ENCODE measurements around the gene MCMBP.
"Not testable (repeated sequence)": the region's sequence is repeated elsewhere in the genome, so short reads cannot be mapped to it uniquely, and the experiment has no call there.

Gene MCMBP, protein sequence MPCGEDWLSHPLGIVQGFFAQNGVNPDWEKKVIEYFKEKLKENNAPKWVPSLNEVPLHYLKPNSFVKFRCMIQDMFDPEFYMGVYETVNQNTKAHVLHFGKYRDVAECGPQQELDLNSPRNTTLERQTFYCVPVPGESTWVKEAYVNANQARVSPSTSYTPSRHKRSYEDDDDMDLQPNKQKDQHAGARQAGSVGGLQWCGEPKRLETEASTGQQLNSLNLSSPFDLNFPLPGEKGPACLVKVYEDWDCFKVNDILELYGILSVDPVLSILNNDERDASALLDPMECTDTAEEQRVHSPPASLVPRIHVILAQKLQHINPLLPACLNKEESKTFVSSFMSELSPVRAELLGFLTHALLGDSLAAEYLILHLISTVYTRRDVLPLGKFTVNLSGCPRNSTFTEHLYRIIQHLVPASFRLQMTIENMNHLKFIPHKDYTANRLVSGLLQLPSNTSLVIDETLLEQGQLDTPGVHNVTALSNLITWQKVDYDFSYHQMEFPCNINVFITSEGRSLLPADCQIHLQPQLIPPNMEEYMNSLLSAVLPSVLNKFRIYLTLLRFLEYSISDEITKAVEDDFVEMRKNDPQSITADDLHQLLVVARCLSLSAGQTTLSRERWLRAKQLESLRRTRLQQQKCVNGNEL

GRCh38 chr10:119872610-119872859 lies at the start of gene MCMBP:
TSS of gene MCMBP (minus strand) at chr10:119872843. CDS start at chr10:119872584, 259 bp downstream.
- H3K4me1 Mint-ChIP-seq = peaks cover 34% of the 10 kb centered on the region
- peak within 1 kb of the TSS; percentile 79 for H3K4me3 Mint-ChIP-seq
- ATAC-seq = no peak
- H3K27ac Mint-ChIP-seq = peak within 1 kb of the TSS; percentile 89
- DNase-seq (ENCODE audit: low spot score in 2 of 2) = no peak
- no peaks in the 10 kb centered on the region for H3K9me3 Mint-ChIP-seq
- peaks cover 40% of the 10 kb centered on the region for H3K36me3 Mint-ChIP-seq

DNA sequence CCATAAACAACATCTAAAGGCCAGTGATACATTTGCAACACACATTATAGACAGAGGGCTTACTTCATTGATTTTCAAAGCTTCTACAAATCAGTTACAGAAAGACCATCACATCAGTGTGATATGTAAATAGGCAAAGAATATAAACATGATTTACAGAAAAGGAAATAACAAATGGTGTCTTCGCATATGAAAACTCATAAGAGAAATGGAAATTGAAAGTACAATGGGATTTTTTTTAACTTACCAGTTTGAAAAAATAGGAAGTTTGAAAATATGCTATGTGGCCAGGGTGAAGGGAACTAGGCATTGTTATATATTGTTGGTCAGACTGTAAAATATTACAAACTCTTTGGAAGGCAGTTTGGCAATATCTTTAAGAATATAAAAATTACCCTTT lies 47.2 kb upstream of the MCMBP start:
- no peak overlapping the region for H3K4me3 Mint-ChIP-seq
- no peak for ATAC-seq
- peaks cover 100% of the 10 kb centered on the region for H3K36me3 Mint-ChIP-seq
- no peaks in the 10 kb centered on the region for H3K9me3 Mint-ChIP-seq
- DNase-seq (ENCODE audit: low spot score in 2 of 2) = no peak
- H3K27ac Mint-ChIP-seq = no peak overlapping the region
- peaks cover 6% of the 10 kb centered on the region for H3K4me1 Mint-ChIP-seq

GRCh38 chr10:119919271-119919670 lies 46.6 kb upstream of the MCMBP start:
- Mint-ChIP-seq H3K4me1 (peaks cover 6% of the 10 kb centered on the region), H3K4me3 (no peak overlapping the region), H3K36me3 (peaks cover 100% of the 10 kb centered on the region), H3K9me3 (no peaks in the 10 kb centered on the region), H3K27ac (no peak overlapping the region)
- DNase-seq (ENCODE audit: low spot score in 2 of 2) (no peak), ATAC-seq (no peak)

- no peaks in the 10 kb centered on the region for H3K9me3 Mint-ChIP-seq
- no peak for ATAC-seq
- H3K4me1 Mint-ChIP-seq = peaks cover 10% of the 10 kb centered on the region
- no peak overlapping the region for H3K27ac Mint-ChIP-seq
- no peak overlapping the region for H3K4me3 Mint-ChIP-seq
- peaks cover 100% of the 10 kb centered on the region for H3K36me3 Mint-ChIP-seq
- DNase-seq (ENCODE audit: low spot score in 2 of 2) = no peak
Observed at GRCh38 chr10:119917777-119918176, 45.1 kb upstream of the MCMBP start.

GRCh38 chr10:119910689-119911088 lies 38.0 kb upstream of the MCMBP start:
- Mint-ChIP-seq H3K27ac (peak overlapping the region; percentile 30), H3K4me3 (no peak overlapping the region), H3K36me3 (peaks cover 99% of the 10 kb centered on the region), H3K9me3 (no peaks in the 10 kb centered on the region), H3K4me1 (peaks cover 6% of the 10 kb centered on the region)
- no peak for DNase-seq (ENCODE audit: low spot score in 2 of 2)
- no peak for ATAC-seq

GRCh38 chr10:119908166-119908565 lies 35.5 kb upstream of the MCMBP start:
- H3K27ac Mint-ChIP-seq = peak overlapping the region; percentile 6
- peaks cover 99% of the 10 kb centered on the region for H3K36me3 Mint-ChIP-seq
- DNase-seq (ENCODE audit: low spot score in 2 of 2) (no peak), ATAC-seq (no peak)
- H3K4me1 Mint-ChIP-seq = peaks cover 6% of the 10 kb centered on the region
- H3K9me3 Mint-ChIP-seq = no peaks in the 10 kb centered on the region
- H3K4me3 Mint-ChIP-seq = no peak overlapping the region

DNA sequence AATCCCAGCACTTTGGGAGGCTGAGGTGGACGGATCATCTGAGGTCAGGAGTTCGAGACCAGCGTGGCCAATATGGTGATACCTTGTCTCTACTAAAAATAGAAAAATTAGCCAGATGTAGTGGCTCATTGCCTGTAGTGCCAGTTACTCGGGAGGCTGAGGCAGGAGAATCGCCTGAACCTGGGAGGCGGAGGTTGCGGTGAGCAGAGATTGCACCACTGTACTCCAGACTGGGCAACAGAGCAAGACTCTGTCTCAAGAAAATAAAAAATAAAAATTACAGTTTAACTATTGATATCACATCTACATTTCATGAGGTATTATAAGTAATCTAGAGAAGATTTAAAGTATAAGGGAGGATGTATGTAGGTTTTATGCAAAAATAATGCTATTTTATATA lies 35.1 kb upstream of the MCMBP start:
- not testable (repeated sequence) for H3K9me3 Mint-ChIP-seq; H3K4me1 Mint-ChIP-seq; H3K27ac Mint-ChIP-seq; H3K4me3 Mint-ChIP-seq; DNase-seq (ENCODE audit: low spot score in 2 of 2); ATAC-seq
- peaks cover 99% of the 10 kb centered on the region for H3K36me3 Mint-ChIP-seq

- peaks cover 100% of the 10 kb centered on the region for H3K36me3 Mint-ChIP-seq
- H3K4me3 Mint-ChIP-seq = no peak overlapping the region
- no peak overlapping the region for H3K27ac Mint-ChIP-seq
- DNase-seq (ENCODE audit: low spot score in 2 of 2) (no peak), ATAC-seq (no peak)
- no peaks in the 10 kb centered on the region for H3K9me3 Mint-ChIP-seq
- H3K4me1 Mint-ChIP-seq = no peaks in the 10 kb centered on the region
Observed at GRCh38 chr10:119903946-119904666, 31.5 kb upstream of the MCMBP start.

DNA sequence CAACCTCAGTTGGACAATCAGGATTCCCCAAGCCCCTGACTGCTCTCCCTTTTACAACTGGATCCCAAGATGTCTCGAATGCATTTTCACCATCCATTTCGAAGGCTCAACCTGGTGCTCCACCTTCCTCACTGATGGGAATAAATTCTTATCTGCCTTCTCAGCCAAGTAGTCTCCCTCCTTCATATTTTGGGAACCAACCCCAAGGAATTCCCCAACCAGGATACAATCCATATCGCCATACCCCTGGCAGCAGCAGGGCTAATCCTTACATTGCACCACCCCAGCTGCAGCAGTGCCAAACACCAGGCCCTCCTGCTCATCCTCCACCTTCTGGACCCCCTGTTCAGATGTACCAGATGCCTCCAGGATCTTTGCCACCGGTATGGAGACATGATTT lies 25.9 kb upstream of the MCMBP start:
- H3K9me3 Mint-ChIP-seq = no peaks in the 10 kb centered on the region
- no peak overlapping the region for H3K4me3 Mint-ChIP-seq
- ATAC-seq (no peak), DNase-seq (ENCODE audit: low spot score in 2 of 2) (no peak)
- peaks cover 81% of the 10 kb centered on the region for H3K36me3 Mint-ChIP-seq
- peaks cover 46% of the 10 kb centered on the region for H3K4me1 Mint-ChIP-seq
- H3K27ac Mint-ChIP-seq = peak overlapping the region; percentile 9

DNA sequence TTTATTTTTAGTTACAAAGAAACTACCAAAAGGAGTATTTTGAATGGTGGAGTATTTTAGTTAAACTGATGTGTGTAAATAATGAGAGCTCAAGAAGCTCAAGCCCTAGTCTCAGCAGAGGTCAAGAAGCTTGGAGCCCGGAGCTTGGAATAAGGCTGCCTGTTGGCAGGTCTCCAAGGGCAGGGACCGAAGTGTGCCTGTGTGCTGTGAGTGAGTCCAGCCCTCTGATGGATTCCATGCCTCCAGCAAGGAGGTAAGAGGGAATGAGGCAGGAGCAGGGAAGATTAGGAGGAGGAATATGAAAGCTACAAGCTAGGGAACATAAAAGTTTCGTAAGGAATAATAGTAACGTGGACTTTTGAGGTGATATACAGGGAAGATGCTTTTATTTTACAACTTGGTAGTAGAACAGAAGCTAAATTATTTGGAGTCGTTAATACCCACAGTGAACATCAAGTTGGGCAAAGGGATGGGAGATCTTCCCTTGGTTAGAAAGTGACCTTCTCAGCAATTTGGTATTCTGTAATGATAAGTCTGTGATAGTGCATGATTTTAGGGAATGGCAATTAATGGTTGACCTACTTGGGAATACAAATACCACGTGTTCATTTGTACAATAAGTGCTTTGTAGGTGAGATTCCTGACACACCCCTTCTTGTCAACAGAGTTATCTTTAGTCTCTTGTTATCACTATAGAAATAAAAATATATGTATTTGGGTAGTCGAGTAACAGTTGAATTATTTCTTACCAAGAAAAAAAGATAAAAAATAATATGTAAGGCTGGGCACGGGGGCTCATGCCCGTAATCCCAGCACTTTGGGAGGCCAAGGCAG lies 24.5 kb upstream of the MCMBP start:
- H3K27ac Mint-ChIP-seq = peak overlapping the region; percentile 68
- no peak overlapping the region for H3K4me3 Mint-ChIP-seq
- ATAC-seq = no peak
- H3K9me3 Mint-ChIP-seq = no peaks in the 10 kb centered on the region
- H3K36me3 Mint-ChIP-seq = peaks cover 71% of the 10 kb centered on the region
- H3K4me1 Mint-ChIP-seq = peaks cover 52% of the 10 kb centered on the region
- no peak for DNase-seq (ENCODE audit: low spot score in 2 of 2)

- H3K4me3 Mint-ChIP-seq = no peak overlapping the region
- no peaks in the 10 kb centered on the region for H3K9me3 Mint-ChIP-seq
- DNase-seq (ENCODE audit: low spot score in 2 of 2) = no peak
- no peak for ATAC-seq
- H3K27ac Mint-ChIP-seq = peak overlapping the region; percentile 68
- H3K36me3 Mint-ChIP-seq = peaks cover 64% of the 10 kb centered on the region
- H3K4me1 Mint-ChIP-seq = peaks cover 54% of the 10 kb centered on the region
Observed at GRCh38 chr10:119896061-119896655, 23.5 kb upstream of the MCMBP start.

DNA sequence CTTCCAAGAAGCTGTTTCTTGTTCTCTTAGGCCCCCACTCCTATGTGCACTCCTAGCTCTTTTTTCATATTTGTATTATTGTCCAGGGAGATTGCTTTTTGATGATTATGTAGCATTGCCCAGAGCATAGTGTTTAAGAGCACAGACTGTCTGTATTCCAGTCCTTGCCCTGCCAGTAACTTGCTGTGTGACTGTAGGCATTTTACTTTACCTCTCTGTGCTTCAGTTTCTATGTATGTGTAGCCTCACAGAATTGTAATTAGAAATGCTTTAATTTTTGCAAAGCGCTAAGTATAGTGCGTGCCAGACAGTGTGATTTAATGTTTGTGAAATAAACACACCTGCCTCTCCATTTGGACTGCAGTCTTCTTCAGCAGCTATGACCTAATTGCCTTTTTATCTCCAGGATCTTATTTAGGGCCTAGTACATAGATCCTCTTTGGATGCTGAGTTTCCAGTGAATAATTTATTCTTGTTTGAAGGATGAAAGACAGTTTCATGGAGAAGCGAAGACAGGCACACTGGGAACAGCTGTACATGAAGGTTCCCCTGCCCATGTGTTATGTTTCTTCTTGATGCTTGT lies 21.3 kb upstream of the MCMBP start:
- no peak for ATAC-seq
- H3K27ac Mint-ChIP-seq = peak overlapping the region; percentile 96
- H3K4me1 Mint-ChIP-seq = peaks cover 53% of the 10 kb centered on the region
- peak overlapping the region; percentile 91 for H3K4me3 Mint-ChIP-seq
- DNase-seq (ENCODE audit: low spot score in 2 of 2) = no peak
- H3K9me3 Mint-ChIP-seq = no peaks in the 10 kb centered on the region
- H3K36me3 Mint-ChIP-seq = peaks cover 41% of the 10 kb centered on the region

- no peak for ATAC-seq
- Mint-ChIP-seq H3K9me3 (no peaks in the 10 kb centered on the region), H3K36me3 (peaks cover 33% of the 10 kb centered on the region), H3K4me3 (peak overlapping the region; percentile 91), H3K4me1 (peaks cover 45% of the 10 kb centered on the region), H3K27ac (peak overlapping the region; percentile 96)
- DNase-seq (ENCODE audit: low spot score in 2 of 2) = no peak
Observed at GRCh38 chr10:119893074-119893473, 20.4 kb upstream of the MCMBP start.

DNA sequence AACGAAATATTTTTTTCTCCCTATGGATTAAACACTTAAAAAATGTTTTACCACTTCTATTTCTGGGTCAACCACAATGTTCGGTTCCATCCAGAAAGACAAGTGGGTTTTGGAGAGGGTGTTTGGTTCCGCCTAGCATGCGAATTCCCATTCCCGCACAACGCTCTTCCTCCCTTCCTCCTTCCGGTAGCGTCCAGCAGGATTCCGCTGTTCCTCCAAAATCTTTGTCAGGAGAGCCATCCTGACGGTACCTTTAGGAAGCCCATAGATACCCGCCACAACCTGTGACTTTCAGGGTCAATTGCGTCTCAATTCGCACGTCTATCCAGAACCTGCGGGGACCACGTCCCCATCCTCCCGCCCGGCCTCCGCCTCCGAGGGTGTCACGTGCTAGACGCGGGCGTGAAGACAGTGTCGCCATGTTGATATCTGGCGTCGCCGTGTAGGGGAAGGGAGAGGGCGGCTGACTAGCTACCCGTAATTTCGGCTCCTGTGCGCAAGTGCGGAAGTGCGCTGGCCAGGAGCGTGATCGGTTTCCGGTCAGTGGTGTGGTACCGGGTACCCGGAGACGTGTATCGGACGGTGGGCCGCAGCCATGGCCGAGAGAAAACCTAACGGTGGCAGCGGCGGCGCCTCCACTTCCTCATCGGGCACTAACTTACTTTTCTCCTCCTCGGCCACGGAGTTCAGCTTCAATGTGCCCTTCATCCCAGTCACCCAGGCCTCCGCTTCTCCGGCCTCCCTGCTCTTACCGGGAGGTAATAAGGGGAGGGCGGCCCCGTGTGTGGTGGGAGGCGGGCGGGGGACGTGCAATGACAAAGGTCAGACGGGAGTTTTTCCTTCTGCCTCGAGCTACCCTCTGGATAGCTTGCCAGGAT lies 19.8 kb upstream of the MCMBP start, which contains the start of gene SEC23IP:
Gene SEC23IP (plus strand): TSS at position 543 of the 878 bp plus-strand sequence. CDS start 53 bp downstream, at position 596.
- no peaks in the 10 kb centered on the region for H3K9me3 Mint-ChIP-seq
- DNase-seq (ENCODE audit: low spot score in 2 of 2) (peak; percentile 83 to 97), ATAC-seq (peak; percentile 99)
- peaks cover 26% of the 10 kb centered on the region for H3K36me3 Mint-ChIP-seq
- peaks cover 45% of the 10 kb centered on the region for H3K4me1 Mint-ChIP-seq
- peak within 1 kb of the TSS; percentile 96 for H3K27ac Mint-ChIP-seq
- H3K4me3 Mint-ChIP-seq = peak within 1 kb of the TSS; percentile 91
